ENCODE measurements around the gene NDRG3.

The NDRG3 gene

DNA sequence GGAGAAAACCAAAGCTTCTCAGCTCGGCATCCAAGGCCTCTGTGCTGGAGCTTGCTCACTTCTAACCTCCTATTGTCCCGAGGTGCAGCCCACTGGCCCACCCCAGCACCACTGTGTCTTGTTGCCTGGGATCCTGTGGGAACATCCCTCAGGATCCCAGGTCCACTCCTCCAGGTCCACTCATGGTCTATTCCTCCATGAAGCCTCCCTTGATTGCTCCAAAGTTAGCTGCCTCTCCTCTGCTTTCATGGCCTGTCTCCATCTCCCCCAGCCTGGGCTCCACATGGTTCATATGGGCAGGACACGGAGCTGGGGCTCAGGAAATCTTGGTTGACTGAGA, 113.8 kb downstream of the NDRG3 start:
- no peak for DNase-seq (ENCODE audit: low read depth)
- H3K4me3 ChIP-seq (replicated peaks; ENCODE audit: low read depth, low read length): no peak overlapping the region
- TF ChIP-seq, protein P1, sequence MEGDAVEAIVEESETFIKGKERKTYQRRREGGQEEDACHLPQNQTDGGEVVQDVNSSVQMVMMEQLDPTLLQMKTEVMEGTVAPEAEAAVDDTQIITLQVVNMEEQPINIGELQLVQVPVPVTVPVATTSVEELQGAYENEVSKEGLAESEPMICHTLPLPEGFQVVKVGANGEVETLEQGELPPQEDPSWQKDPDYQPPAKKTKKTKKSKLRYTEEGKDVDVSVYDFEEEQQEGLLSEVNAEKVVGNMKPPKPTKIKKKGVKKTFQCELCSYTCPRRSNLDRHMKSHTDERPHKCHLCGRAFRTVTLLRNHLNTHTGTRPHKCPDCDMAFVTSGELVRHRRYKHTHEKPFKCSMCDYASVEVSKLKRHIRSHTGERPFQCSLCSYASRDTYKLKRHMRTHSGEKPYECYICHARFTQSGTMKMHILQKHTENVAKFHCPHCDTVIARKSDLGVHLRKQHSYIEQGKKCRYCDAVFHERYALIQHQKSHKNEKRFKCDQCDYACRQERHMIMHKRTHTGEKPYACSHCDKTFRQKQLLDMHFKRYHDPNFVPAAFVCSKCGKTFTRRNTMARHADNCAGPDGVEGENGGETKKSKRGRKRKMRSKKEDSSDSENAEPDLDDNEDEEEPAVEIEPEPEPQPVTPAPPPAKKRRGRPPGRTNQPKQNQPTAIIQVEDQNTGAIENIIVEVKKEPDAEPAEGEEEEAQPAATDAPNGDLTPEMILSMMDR (IDR thresholded peaks at IDR 0.05; ENCODE audit: low read length, missing control alignments): no peak

DNA sequence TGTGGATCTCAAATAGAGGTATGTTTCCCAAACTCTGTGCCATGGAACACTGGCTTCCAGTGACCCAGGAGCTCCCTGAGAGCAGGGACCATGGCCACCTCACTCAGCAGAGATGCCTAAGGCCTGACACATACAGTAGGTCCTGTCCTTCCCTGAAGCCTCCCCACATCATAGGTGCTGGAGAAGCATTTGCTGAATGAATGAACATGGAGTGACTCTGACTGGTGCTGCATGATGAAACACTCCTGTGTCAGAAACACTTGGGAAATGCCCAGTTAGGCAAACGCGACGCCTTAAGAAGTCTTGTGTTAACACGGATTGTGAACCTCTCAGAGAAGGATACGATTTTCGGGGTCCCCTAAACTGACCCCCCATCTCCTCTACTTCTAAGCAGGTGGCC, 114.2 kb downstream of the NDRG3 start:
- no peak overlapping the region for H3K4me3 ChIP-seq (replicated peaks; ENCODE audit: low read depth, low read length)
- TF ChIP-seq, protein P1 (IDR thresholded peaks at IDR 0.05; ENCODE audit: low read length, missing control alignments): no peak

DNA sequence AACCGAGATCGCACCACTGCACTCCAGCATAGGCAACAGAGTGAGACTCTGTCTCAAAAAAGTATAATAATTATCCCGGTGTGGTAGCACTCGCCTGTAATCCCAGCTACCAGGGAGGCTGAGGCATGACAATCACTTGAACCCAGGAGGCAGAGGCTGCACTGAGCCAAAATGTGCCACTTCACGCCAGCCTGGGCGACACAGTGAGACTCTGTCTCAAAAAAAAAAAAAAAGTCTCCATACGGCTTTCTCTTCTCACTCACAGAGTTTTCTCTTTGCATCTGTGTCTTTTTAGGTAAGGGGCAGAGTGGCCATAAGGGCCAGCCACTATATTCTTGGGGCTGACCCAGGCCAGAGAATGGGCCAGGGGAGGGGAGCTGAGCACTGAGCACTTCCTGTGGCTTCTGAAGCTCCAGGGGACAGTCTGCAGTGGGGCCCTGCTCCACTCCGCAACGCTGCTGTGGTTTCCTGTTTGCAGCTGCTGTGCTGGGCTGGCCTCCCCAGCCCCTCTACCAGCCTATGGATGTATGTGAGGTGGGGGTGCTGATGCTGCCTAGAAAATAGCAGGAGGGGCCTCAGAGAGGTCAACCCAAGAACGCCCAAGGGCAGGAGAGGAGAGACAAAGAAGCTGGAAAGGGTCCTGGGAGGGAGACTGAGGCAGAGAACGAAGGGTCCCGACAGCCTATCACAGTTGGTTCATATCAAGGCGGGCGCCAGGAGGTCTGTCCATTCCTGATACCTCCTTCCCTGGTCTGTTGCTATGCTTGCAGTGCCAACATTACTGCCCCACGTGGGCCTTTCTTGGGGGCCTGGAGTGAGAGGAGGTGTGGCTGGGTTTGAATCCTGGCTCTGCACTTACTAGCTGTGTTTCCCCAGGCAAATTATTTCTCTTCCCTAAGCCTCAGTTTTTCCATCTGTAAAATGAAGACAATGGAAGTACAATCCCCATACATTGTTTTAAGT, 115.9 kb downstream of the NDRG3 start:
- TF ChIP-seq, protein P1 (IDR thresholded peaks at IDR 0.05; ENCODE audit: low read length, missing control alignments): no peak
- no peak for DNase-seq (ENCODE audit: low read depth)
- no peak overlapping the region for H3K4me3 ChIP-seq (replicated peaks; ENCODE audit: low read depth, low read length)

More for the DNA sequence above, 114.2 kb downstream of the NDRG3 start:
- DNase-seq (ENCODE audit: low read depth): no peak

DNA sequence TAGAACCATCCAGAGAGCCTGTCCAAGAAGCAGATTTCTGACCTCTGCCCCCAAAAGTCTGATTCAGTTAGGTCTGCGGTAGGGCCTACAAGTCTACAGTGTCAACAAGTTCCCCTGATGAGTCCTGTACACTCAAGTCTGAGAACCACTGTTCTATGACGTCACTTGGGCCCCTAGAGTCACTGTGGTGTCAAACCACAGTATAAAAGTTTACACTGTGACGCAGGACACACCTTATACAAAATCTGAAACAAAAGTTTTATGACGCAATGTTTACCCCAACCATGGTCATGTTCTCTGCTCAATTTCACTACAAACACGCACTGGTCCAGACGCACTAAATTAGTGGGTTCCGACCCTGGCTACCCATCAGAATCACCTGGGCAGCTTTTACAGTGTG, 117.8 kb downstream of the NDRG3 start:
- DNase-seq (ENCODE audit: low read depth): no peak
- H3K4me3 ChIP-seq (replicated peaks; ENCODE audit: low read depth, low read length): no peak overlapping the region
- TF ChIP-seq, protein P1 (IDR thresholded peaks at IDR 0.05; ENCODE audit: low read length, missing control alignments): no peak

DNA sequence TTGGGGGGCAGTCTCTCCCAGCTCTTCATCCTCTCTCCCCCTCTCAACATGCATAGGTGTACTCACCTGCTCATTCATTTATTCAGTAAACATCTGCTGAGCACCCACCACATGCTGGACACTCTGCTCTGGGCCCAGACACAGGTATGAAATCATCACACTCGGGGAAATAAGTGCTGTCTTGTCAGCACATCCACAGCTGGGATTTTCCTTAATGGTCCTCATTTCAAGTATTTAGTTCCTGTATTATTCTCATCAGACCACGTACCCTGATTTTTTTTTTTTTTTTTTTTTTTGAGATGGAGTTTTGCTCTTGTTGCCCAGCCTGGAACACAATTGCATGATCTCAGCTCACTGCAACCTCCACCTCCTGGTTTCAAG, 121.0 kb downstream of the NDRG3 start:
- TF ChIP-seq, protein P1 (IDR thresholded peaks at IDR 0.05; ENCODE audit: low read length, missing control alignments): no peak
- no peak overlapping the region for H3K4me3 ChIP-seq (replicated peaks; ENCODE audit: low read depth, low read length)
- DNase-seq (ENCODE audit: low read depth): no peak

DNA sequence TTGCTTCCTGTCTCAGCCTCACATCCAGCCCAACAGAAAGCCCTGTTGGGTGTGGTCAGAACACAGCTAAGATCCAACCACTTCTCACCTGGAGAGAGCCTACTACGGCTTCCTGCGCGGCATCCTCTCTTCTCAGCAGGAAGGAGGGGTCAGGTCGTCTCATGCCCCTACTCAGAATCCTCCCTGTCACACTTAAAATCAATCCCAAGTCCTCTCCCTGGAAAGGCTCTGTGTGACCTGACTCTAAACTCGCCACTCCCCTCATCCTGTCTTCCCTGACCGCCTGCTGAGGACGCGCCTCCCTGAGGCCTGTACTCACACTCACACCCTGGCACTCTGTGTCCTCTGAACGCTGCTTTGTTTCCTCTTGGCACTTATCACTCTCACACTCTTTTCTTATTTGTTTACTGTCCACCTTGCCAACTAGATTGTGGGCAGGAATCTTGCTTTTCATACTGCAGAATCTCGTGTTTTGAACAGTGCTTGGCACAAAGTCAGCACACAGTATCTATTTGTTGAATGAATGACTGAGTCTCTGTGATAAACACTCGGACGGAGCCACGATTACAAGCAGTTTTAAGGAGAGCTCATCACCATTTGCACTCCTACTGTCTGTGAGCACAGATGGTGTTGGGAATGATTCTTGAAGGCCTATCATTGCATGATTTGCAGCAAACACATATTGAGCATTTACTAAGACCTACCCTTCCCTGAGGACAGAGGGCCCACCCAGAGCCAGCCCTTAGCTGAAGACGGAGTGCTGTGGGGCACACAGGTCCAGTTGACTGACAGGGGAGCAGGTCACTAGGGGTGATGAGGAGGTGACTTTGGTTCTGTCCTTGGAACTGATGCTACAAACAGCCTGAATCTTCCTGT, 121.6 kb downstream of the NDRG3 start:
- TF ChIP-seq, protein P1 (IDR thresholded peaks at IDR 0.05; ENCODE audit: low read length, missing control alignments): peak; percentile 2
- no peak overlapping the region for H3K4me3 ChIP-seq (replicated peaks; ENCODE audit: low read depth, low read length)
- peak; percentile 12 for DNase-seq (ENCODE audit: low read depth)

Data from fibroblast of pulmonary artery (primary cell).